GM12892 (cell line): ENCODE results near the gene TDRD12.

Experiments used
- POLR2A ChIP-seq: IDR thresholded peaks from 2 replicates; pipeline ENCODE4 v1.6.1; 2011; ENCODE audit warnings: low read depth, low read length, control low read depth
- POLR2AphosphoS5 ChIP-seq: IDR thresholded peaks from 2 replicates; pipeline ENCODE4 v1.6.1; 2011; ENCODE audit warnings: low read depth, low read length, control low read depth
- TAF1 ChIP-seq: IDR thresholded peaks from 2 replicates; pipeline ENCODE4 v1.6.1; 2011; ENCODE audit warnings: low read depth, mild to moderate bottlenecking, control low read depth, low read length, borderline replicate concordance

GRCh38 chr19:32858155-32858554 lies 138.6 kb downstream of the TDRD12 start:
- no peak for TF ChIP-seq POLR2A
- no peak for TF ChIP-seq TAF1
- no peak for TF ChIP-seq POLR2AphosphoS5
